Measurements from ENCODE around the gene KCNQ5. TPM values are rescaled to one million over a fixed set of nuclear protein-coding genes. Genes with fewer than 3 reads are reported as not detected.

The KCNQ5 gene
- total and polyA plus RNA-seq, 10 of the 15 experiments (the other 5 are each of a cell fraction or from before 2014, with no cell fraction given), result 0.60 to 16.2 (median 3.2) TPM

- Histone ChIP-seq H4K20me1 (ENCODE audit: control insufficient read depth, insufficient read depth) (no peaks in the 10 kb centered on the region), H3K27ac (ENCODE audit: control insufficient read depth, insufficient read depth) (no peak overlapping the region), H3K4me3 (no peak overlapping the region), H2AFZ (ENCODE audit: control insufficient read depth, low read depth, low read length) (no peak overlapping the region), H3K4me1 (ENCODE audit: control insufficient read depth, insufficient read depth, low read length) (peaks cover 11% of the 10 kb centered on the region), H3K36me3 (ENCODE audit: control insufficient read depth in 2 of 2, insufficient read depth in 2 of 2, low read length in 1 of 2) (no peaks in the 10 kb centered on the region), H3K27me3 (replicated peaks in 1 of 2; ENCODE audit: control insufficient read depth in 2 of 2, insufficient read depth in 2 of 2, low read length in 1 of 2) (no peaks in the 10 kb centered on the region), H3K79me2 (ENCODE audit: control insufficient read depth, insufficient read depth, low read length) (peaks cover 1% of the 10 kb centered on the region), H3K9me3 (replicated peaks; ENCODE audit: control insufficient read depth, insufficient read depth, low read length) (no peaks in the 10 kb centered on the region; the same call in 2 of the 3 replicates), H3K4me2 (ENCODE audit: control insufficient read depth, insufficient read depth) (no peak overlapping the region), H3K9ac (ENCODE audit: control insufficient read depth, insufficient read depth, low read length) (no peak overlapping the region)
- no peak for ATAC-seq
- intact Hi-C loops (cut with micrococcal nuclease; ENCODE audit: unreplicated experiment) (no loop called here), in situ Hi-C loops (cut with MboI) (no loop called here)
- WGBS (ENCODE audit: insufficient coverage, insufficient replicate concordance, low lambda C conversion rate, missing lambda C conversion rate), result 93% methylated on average over 1 of the region's 1 CpG
- RAD21 ChIA-PET (ENCODE audit: unreplicated experiment), result no interaction called here
- POLR2A ChIA-PET, result no interaction called here
- TF ChIP-seq SP1 (IDR thresholded peaks at IDR 0.05; ENCODE audit: low read depth, low read length) (no peak), MTA2 (IDR thresholded peaks at IDR 0.05; ENCODE audit: low read depth) (no peak), CEBPZ (IDR thresholded peaks at IDR 0.05; ENCODE audit: low read depth, low read length) (no peak), POU2F2 (IDR thresholded peaks at IDR 0.05; ENCODE audit: borderline replicate concordance, low read depth, low read length) (no peak), ATF2 (IDR thresholded peaks at IDR 0.05; ENCODE audit: low read length) (no peak), SUPT20H (IDR thresholded peaks at IDR 0.05; ENCODE audit: borderline replicate concordance, control insufficient read depth, low read depth, low read length) (no peak), NFYB (IDR thresholded peaks at IDR 0.05; ENCODE audit: insufficient read depth, low read depth, low read length) (no peak), CEBPB (IDR thresholded peaks at IDR 0.05; ENCODE audit: borderline replicate concordance in 1 of 2, low read depth in 2 of 2, low read length in 2 of 2) (no peak), IKZF2 (IDR thresholded peaks at IDR 0.05) (no peak), EGR1 (IDR thresholded peaks at IDR 0.05; ENCODE audit: borderline replicate concordance in 1 of 2, low read depth in 2 of 2, low read length in 2 of 2) (no peak), TAF1 (IDR thresholded peaks at IDR 0.05; ENCODE audit: borderline replicate concordance, low read depth, low read length) (no peak), HDAC2 (IDR thresholded peaks at IDR 0.05) (no peak), IKZF1 (conservative IDR thresholded peaks at IDR 0.05) (no peak), NR2C1 (IDR thresholded peaks at IDR 0.05) (no peak), ATF7 (IDR thresholded peaks at IDR 0.05; ENCODE audit: low read depth) (no peak)
- no peak for FAIRE-seq
- SMC1A ChIA-PET (ENCODE audit: uncharacterized antibody, unreplicated experiment), result interaction anchor here (0.9 to 2.4 kb wide), 4 partner anchors 9 to 138 kb away, joined by 3 to 8 read pairs (median 4); no protein-coding TSS in a partner anchor
- CTCF ChIA-PET, result interaction anchor here (1.0 to 1.3 kb wide), 2 partner anchors 202 to 415 kb away, joined by 3 read pairs; no protein-coding TSS in a partner anchor
- DNase-seq (ENCODE audit: low read depth, low spot score), result no peak
- BruUV-seq (replicated peaks), result no TSS peak
Measured at GRCh38 chr6:72826744-72827438, 205.0 kb downstream of the KCNQ5 start.

Data from GM12878 (cell line).